ENCODE results near the gene OPCML.

Gene OPCML

DNA sequence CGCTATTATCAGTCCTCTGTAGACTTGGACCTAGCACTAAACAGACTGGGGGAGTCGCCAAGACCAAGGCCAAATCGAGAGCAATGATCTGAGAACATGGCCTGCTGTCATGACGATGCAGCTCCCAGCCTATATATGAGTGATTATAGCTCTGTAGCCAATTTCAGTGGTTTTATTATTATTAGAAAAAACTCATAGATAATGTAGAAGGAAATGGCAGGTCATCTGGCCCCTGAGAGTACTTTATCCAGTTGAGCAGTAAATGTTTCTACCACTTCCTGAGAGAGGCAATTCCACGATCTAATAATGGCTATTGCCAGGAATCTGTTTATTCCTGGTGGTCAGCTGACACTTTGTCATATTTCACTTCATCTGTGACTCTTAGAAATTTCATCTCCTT lies 666.7 kb downstream of the OPCML start:
- Histone ChIP-seq H3K4me1 (ENCODE audit: low read depth, poor library complexity, severe bottlenecking) (no peaks in the 10 kb centered on the region), H3K36me3 (ENCODE audit: insufficient read depth) (no peaks in the 10 kb centered on the region), H3K27ac (no peak overlapping the region), H3K79me2 (ENCODE audit: insufficient read depth, low read depth) (no peaks in the 10 kb centered on the region), H4K20me1 (ENCODE audit: insufficient read depth) (no peaks in the 10 kb centered on the region), H3K4me3 (IDR thresholded peaks at IDR 0.05; ENCODE audit: insufficient read depth, low read depth, low read length) (no peak overlapping the region), H3K9ac (no peak overlapping the region), H2AFZ (ENCODE audit: low read depth) (no peak overlapping the region), H3K27me3 (ENCODE audit: insufficient read depth, low read depth) (no peaks in the 10 kb centered on the region), H3K4me2 (no peak overlapping the region)
- TF ChIP-seq, protein P1, sequence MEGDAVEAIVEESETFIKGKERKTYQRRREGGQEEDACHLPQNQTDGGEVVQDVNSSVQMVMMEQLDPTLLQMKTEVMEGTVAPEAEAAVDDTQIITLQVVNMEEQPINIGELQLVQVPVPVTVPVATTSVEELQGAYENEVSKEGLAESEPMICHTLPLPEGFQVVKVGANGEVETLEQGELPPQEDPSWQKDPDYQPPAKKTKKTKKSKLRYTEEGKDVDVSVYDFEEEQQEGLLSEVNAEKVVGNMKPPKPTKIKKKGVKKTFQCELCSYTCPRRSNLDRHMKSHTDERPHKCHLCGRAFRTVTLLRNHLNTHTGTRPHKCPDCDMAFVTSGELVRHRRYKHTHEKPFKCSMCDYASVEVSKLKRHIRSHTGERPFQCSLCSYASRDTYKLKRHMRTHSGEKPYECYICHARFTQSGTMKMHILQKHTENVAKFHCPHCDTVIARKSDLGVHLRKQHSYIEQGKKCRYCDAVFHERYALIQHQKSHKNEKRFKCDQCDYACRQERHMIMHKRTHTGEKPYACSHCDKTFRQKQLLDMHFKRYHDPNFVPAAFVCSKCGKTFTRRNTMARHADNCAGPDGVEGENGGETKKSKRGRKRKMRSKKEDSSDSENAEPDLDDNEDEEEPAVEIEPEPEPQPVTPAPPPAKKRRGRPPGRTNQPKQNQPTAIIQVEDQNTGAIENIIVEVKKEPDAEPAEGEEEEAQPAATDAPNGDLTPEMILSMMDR (conservative IDR thresholded peaks at IDR 0.05; ENCODE audit: low read depth, low read length), result no peak

DNA sequence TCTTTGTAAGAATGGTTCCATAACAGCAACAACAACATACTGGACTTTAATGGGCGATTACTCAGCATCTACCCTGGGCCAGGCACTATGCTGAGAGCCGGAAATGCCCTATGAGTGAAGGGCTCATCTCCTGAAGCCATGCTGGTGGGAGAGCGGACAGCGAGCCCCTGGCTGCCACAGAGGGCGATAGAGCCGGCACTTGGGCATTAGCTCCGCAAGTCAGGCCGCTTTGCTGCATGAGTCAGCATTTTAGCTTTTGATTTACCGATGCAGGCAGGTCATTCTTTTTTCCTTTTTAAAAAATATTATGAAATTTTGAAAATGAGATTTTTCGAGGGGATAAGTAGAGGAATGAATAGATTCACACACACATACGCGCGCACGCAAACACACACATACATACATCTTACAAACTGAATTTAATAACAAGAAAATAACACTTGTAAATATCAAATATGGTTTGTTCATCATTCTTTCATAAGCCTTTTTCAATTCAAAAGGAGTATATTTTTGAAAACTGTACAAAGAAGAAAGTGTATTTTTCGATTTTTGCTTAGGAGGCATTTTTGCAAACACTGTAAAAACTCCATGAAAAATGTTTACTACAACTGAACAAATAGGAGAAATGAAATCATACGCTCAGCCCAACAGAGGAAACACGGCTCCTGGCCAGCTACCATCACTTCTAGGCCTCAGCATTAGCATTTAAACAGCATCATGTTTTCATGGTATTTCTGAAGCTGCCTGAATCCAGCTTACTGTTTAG lies 667.3 kb downstream of the OPCML start:
- H3K27ac ChIP-seq, result no peak overlapping the region
- no peaks in the 10 kb centered on the region for H3K79me2 ChIP-seq (ENCODE audit: insufficient read depth, low read depth)
- TF ChIP-seq, protein P1 (conservative IDR thresholded peaks at IDR 0.05; ENCODE audit: low read depth, low read length), result no peak
- no peak overlapping the region for H3K4me2 ChIP-seq
- no peaks in the 10 kb centered on the region for H3K27me3 ChIP-seq (ENCODE audit: insufficient read depth, low read depth)
- no peaks in the 10 kb centered on the region for H3K4me1 ChIP-seq (ENCODE audit: low read depth, poor library complexity, severe bottlenecking)
- H3K36me3 ChIP-seq (ENCODE audit: insufficient read depth), result no peaks in the 10 kb centered on the region
- no peak overlapping the region for H2AFZ ChIP-seq (ENCODE audit: low read depth)
- H3K9ac ChIP-seq, result no peak overlapping the region
- H3K4me3 ChIP-seq (IDR thresholded peaks at IDR 0.05; ENCODE audit: insufficient read depth, low read depth, low read length), result no peak overlapping the region
- H4K20me1 ChIP-seq (ENCODE audit: insufficient read depth), result no peaks in the 10 kb centered on the region

DNA sequence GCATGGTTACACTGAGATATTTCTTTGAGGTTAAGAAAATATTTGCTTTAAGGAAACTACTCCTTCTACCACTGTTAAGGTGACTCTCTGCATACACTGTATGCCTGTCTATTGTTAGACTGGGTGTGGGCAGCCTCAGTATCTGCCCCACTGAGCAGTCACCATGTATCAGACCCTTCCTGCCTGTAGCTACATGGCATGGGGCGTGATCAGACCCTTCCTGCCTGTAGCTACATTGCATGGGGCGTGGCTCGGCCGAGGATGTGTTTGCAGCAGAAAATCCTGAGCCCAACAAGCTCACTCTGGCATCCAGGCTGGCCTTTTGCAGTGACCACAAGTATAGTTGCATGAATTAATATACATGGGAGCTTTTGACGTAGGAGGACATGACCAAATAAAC lies 669.4 kb downstream of the OPCML start:
- H3K9ac ChIP-seq, result no peak overlapping the region
- H3K4me3 ChIP-seq (IDR thresholded peaks at IDR 0.05; ENCODE audit: insufficient read depth, low read depth, low read length), result no peak overlapping the region
- TF ChIP-seq, protein P1 (conservative IDR thresholded peaks at IDR 0.05; ENCODE audit: low read depth, low read length), result no peak
- H3K79me2 ChIP-seq (ENCODE audit: insufficient read depth, low read depth), result no peaks in the 10 kb centered on the region
- H3K4me2 ChIP-seq, result no peak overlapping the region
- no peak overlapping the region for H3K27ac ChIP-seq
- H4K20me1 ChIP-seq (ENCODE audit: insufficient read depth), result no peaks in the 10 kb centered on the region
- H3K27me3 ChIP-seq (ENCODE audit: insufficient read depth, low read depth), result no peaks in the 10 kb centered on the region
- H2AFZ ChIP-seq (ENCODE audit: low read depth), result no peak overlapping the region
- H3K4me1 ChIP-seq (ENCODE audit: low read depth, poor library complexity, severe bottlenecking), result no peaks in the 10 kb centered on the region
- H3K36me3 ChIP-seq (ENCODE audit: insufficient read depth), result no peaks in the 10 kb centered on the region

DNA sequence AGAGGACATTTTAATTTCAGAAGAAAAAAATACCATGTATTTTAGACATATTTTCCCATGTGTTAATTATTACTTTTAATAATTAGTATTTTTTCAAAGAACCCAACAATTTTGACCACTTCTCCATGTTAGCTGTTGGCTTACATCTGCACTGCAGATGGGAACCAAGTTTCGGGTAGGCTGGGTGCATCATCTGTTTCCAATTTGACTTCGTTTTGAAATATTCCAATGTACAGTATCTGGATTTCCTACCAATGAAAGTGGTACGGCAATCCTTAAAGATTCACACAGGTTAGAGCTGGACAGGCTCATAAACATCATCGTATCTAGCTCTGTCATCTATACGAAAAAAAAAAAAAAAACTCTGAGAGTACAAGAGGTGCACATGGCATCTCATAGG lies 670.2 kb downstream of the OPCML start:
- H3K4me1 ChIP-seq (ENCODE audit: low read depth, poor library complexity, severe bottlenecking), result no peaks in the 10 kb centered on the region
- H3K27me3 ChIP-seq (ENCODE audit: insufficient read depth, low read depth), result no peaks in the 10 kb centered on the region
- H4K20me1 ChIP-seq (ENCODE audit: insufficient read depth), result no peaks in the 10 kb centered on the region
- H3K36me3 ChIP-seq (ENCODE audit: insufficient read depth), result no peaks in the 10 kb centered on the region
- no peak overlapping the region for H3K27ac ChIP-seq
- no peak overlapping the region for H3K9ac ChIP-seq
- no peak overlapping the region for H3K4me2 ChIP-seq
- no peaks in the 10 kb centered on the region for H3K79me2 ChIP-seq (ENCODE audit: insufficient read depth, low read depth)
- H3K4me3 ChIP-seq (IDR thresholded peaks at IDR 0.05; ENCODE audit: insufficient read depth, low read depth, low read length), result no peak overlapping the region
- H2AFZ ChIP-seq (ENCODE audit: low read depth), result no peak overlapping the region
- TF ChIP-seq, protein P1 (conservative IDR thresholded peaks at IDR 0.05; ENCODE audit: low read depth, low read length), result no peak

Data from KMS-11 (cell line).